ENCODE data around the gene KLF5.
"Not testable (repeated sequence)": the region's sequence is repeated elsewhere in the genome, so short reads cannot be mapped to it uniquely, and the experiment has no call there.

KLF5 gene

GRCh38 chr13:73058736-73059459 lies at the start of gene KLF5:
Gene KLF5, plus strand, starts transcription at chr13:73059005. Its CDS starts 323 bp downstream, at chr13:73059328.
- peak; percentile 88 to 92 for DNase-seq (ENCODE audit: low read depth in 2 of 2)

GRCh38 chr13:73011751-73012150 lies 47.1 kb upstream of the KLF5 start:
- DNase-seq (ENCODE audit: low read depth in 2 of 2), result no peak

GRCh38 chr13:73015805-73016204 lies 43.0 kb upstream of the KLF5 start:
- DNase-seq (ENCODE audit: low read depth in 2 of 2), result no peak

- no peak for DNase-seq (ENCODE audit: low read depth in 2 of 2)
Observed at GRCh38 chr13:73018336-73018735, 40.5 kb upstream of the KLF5 start.

GRCh38 chr13:73025217-73026012 lies 33.4 kb upstream of the KLF5 start:
- no peak for DNase-seq (ENCODE audit: low read depth in 2 of 2)

- DNase-seq (ENCODE audit: low read depth in 2 of 2), result no peak
Observed at GRCh38 chr13:73034901-73035300, 23.9 kb upstream of the KLF5 start.

- DNase-seq (ENCODE audit: low read depth in 2 of 2), result no peak
Observed at GRCh38 chr13:73035660-73036059, 23.1 kb upstream of the KLF5 start.

GRCh38 chr13:73036566-73036965 lies 22.2 kb upstream of the KLF5 start:
- DNase-seq (ENCODE audit: low read depth in 2 of 2), result no peak

GRCh38 chr13:73038064-73038463 lies 20.7 kb upstream of the KLF5 start:
- no peak for DNase-seq (ENCODE audit: low read depth in 2 of 2)

- DNase-seq (ENCODE audit: low read depth in 2 of 2), result no peak
Observed at GRCh38 chr13:73039201-73040108, 19.4 kb upstream of the KLF5 start.

- no peak for DNase-seq (ENCODE audit: low read depth in 2 of 2)
Observed at GRCh38 chr13:73040484-73040883, 18.3 kb upstream of the KLF5 start.

GRCh38 chr13:73040968-73041596 lies 17.7 kb upstream of the KLF5 start:
- DNase-seq (ENCODE audit: low read depth in 2 of 2), result no peak

- DNase-seq (ENCODE audit: low read depth in 2 of 2), result no peak
Observed at GRCh38 chr13:73045031-73045430, 13.8 kb upstream of the KLF5 start.

GRCh38 chr13:73048615-73049014 lies 10.2 kb upstream of the KLF5 start:
- DNase-seq (ENCODE audit: low read depth in 2 of 2), result not testable (repeated sequence)

GRCh38 chr13:73054712-73055111 lies 4.1 kb upstream of the KLF5 start:
- no peak for DNase-seq (ENCODE audit: low read depth in 2 of 2)

- DNase-seq (ENCODE audit: low read depth in 2 of 2), result no peak
Observed at GRCh38 chr13:73055813-73056564, 2.8 kb upstream of the KLF5 start.

GRCh38 chr13:73056565-73056962 lies 2.2 kb upstream of the KLF5 start:
- DNase-seq (ENCODE audit: low read depth in 2 of 2), result no peak

- DNase-seq (ENCODE audit: low read depth in 2 of 2), result no peak
Observed at GRCh38 chr13:73057284-73058063, 1.3 kb upstream of the KLF5 start.

GRCh38 chr13:73058064-73058313 lies 816 bp upstream of the KLF5 start:
- DNase-seq (ENCODE audit: low read depth in 2 of 2), result no peak

- DNase-seq (ENCODE audit: low read depth in 2 of 2), result no peak
Observed at GRCh38 chr13:73058432-73058735, 421 bp upstream of the KLF5 start.

Data from stimulated activated CD8-positive, alpha-beta memory T cell treated with anti-CD3 and anti-CD28 coated beads, Interleukin-2, amount 100 ng/mL, for 1 hour (primary cell).